B cell (primary cell): ENCODE results near the gene SSH3. TPM values are rescaled to one million over a fixed set of nuclear protein-coding genes. Genes with fewer than 3 reads are reported as not detected.
A peak's percentile ranks its signal among the peaks of the same experiment; 100 is the strongest.

ENCODE experiments used
- ATAC-seq: fragments of 200-7000 bp; cut with Tn5 transposase; one replicate; pipeline ENCODE4 v1.10.0; 2021; ENCODE audit warnings: low read depth, mild to moderate bottlenecking, moderate number of reproducible peaks, moderate library complexity
- CTCF ChIA-PET: fragments of 350-600 bp; sonication (Branson Sonifier 250); formaldehyde crosslinking; loops from one replicate; lab custom pipeline; 2021; ENCODE audit warnings: antibody characterized with exemption, inconsistent platforms; lab: Charles Lee
- POLR2A ChIA-PET: fragments of 350-600 bp; sonication (Branson Sonifier 250); formaldehyde crosslinking; loops from one replicate; lab custom pipeline; 2021; ENCODE audit warnings: antibody characterized with exemption; lab: Charles Lee
- DNase-seq: peaks from one replicate; pipeline ENCODE4 v3.0.0; 2013
- H2AFZ ChIP-seq: 2 replicates; pipeline ENCODE4 v1.6.1; 2012; ENCODE audit warnings: mild to moderate bottlenecking, low read depth, low read length; ENCODE audit not compliant: insufficient read depth, poor library complexity, severe bottlenecking
- H3K27ac ChIP-seq, 2 donors: 1 replicate in 1 of 2; 2 replicates in 1 of 2; pipeline ENCODE4 v1.5.1; 2012 to 2013; ENCODE audit warnings: low read length in 2 of 2, mild to moderate bottlenecking in 2 of 2, moderate library complexity in 1 of 2
- H3K27me3 ChIP-seq, 4 experiments: fragments of 200-600 bp in 1 of 4; sonication (generic) in 1 of 4; replicated peaks in 1 of 4; 1 replicate in 2 of 4; 2 replicates in 2 of 4; pipeline versions ENCODE4 v1.6.1 to v1.7.0; 2013 to 2016; ENCODE audit warnings: low read length in 3 of 4, mild to moderate bottlenecking in 2 of 4, mixed read lengths in 1 of 4, moderate library complexity in 1 of 4; ENCODE audit not compliant: insufficient read depth in 4 of 4, control insufficient read depth in 3 of 4; ENCODE audit errors: control extremely low read depth in 1 of 4
- H3K36me3 ChIP-seq, 2 experiments: replicated peaks in 1 of 2; 1 replicate in 1 of 2; 2 replicates in 1 of 2; pipeline versions ENCODE4 v1.6.1 to v1.7.1; 2013; ENCODE audit warnings: low read length in 1 of 2; ENCODE audit not compliant: insufficient read depth in 2 of 2, control insufficient read depth in 1 of 2; ENCODE audit errors: control extremely low read depth in 1 of 2, extremely low read depth in 1 of 2
- H3K4me1 ChIP-seq, 2 donors: fragments of 200-600 bp in 1 of 2; sonication (generic) in 1 of 2; 1 replicate in 1 of 2; 2 replicates in 1 of 2; pipeline versions ENCODE4 v1.5.1 to v1.6.1; 2013 to 2017; ENCODE audit warnings: low read length in 2 of 2; ENCODE audit not compliant: control insufficient read depth in 2 of 2, insufficient read depth in 2 of 2
- H3K4me2 ChIP-seq: replicated peaks from 2 replicates; pipeline ENCODE3; 2012; ENCODE audit warnings: mild to moderate bottlenecking, low read depth, low read length; ENCODE audit not compliant: poor library complexity, severe bottlenecking
- H3K4me3 ChIP-seq, 5 experiments: fragments of 200-600 bp in 1 of 5; sonication (generic) in 1 of 5; 1 replicate in 3 of 5; 2 replicates in 2 of 5; pipeline versions ENCODE4 v1.5.1 to v1.7.0; 2011 to 2016; ENCODE audit warnings: low read length in 4 of 5, mild to moderate bottlenecking in 4 of 5, low read depth in 2 of 5, control low read depth in 1 of 5, moderate library complexity in 1 of 5; ENCODE audit not compliant: insufficient read depth in 1 of 5; ENCODE audit errors: control extremely low read depth in 1 of 5, extremely low read depth in 1 of 5
- H3K79me2 ChIP-seq: fragments of 200-600 bp; sonication (generic); one replicate; pipeline ENCODE4 v1.6.0; 2016; ENCODE audit warnings: low read length; ENCODE audit not compliant: control insufficient read depth, insufficient read depth
- H3K9ac ChIP-seq: fragments of 200-600 bp; sonication (generic); 2 replicates; pipeline ENCODE4 v1.6.1; 2017; ENCODE audit warnings: mild to moderate bottlenecking, low read length, moderate library complexity
- H3K9me3 ChIP-seq, 3 donors: one replicate each; pipeline versions ENCODE4 v1.6.1 to v1.7.1; 2013; ENCODE audit warnings: low read length in 2 of 3; ENCODE audit not compliant: control insufficient read depth in 2 of 3, insufficient read depth in 1 of 3; ENCODE audit errors: control extremely low read depth in 1 of 3
- H4K20me1 ChIP-seq: 2 replicates; pipeline ENCODE4 v1.6.0; 2012; ENCODE audit warnings: mild to moderate bottlenecking, low read length; ENCODE audit not compliant: insufficient read depth, control insufficient read depth, poor library complexity, severe bottlenecking
- H3K27ac Mint-ChIP-seq: one replicate; pipeline ENCODE4 v1.8.0; 2021; ENCODE audit warnings: mixed read lengths
- H3K27me3 Mint-ChIP-seq: one replicate; pipeline ENCODE4 v1.8.0; 2021; ENCODE audit warnings: mixed read lengths
- H3K4me1 Mint-ChIP-seq: one replicate; pipeline ENCODE4 v1.8.0; 2021; ENCODE audit warnings: mixed read lengths
- H3K4me3 Mint-ChIP-seq: one replicate; pipeline ENCODE4 v1.8.0; 2021; ENCODE audit warnings: mixed read lengths
- H3K9me3 Mint-ChIP-seq: one replicate; pipeline ENCODE4 v1.8.0; 2022; ENCODE audit warnings: mixed read lengths; ENCODE audit not compliant: insufficient read depth
- CTCF ChIP-seq: fragments of 200-600 bp; IDR thresholded peaks from one replicate; pipeline ENCODE4 v1.8.0; 2022; ENCODE audit warnings: antibody characterized with exemption, mild to moderate bottlenecking
- EZH2 ChIP-seq: IDR thresholded peaks from 2 replicates; pipeline ENCODE4 v1.6.1; 2012; ENCODE audit warnings: borderline replicate concordance, low read depth, mild to moderate bottlenecking, moderate library complexity, low read length; ENCODE audit not compliant: insufficient read depth, poor library complexity, severe bottlenecking
- WGBS: methylation state at CpG from one replicate; pipeline ENCODE4 v1.1.5; 2013; ENCODE audit warnings: missing lambda C conversion rate; ENCODE audit not compliant: insufficient coverage; 5-methylcytosine and 5-hydroxymethylcytosine counted together
- intact Hi-C: fragments of 100-400 bp; cut with micrococcal nuclease; formaldehyde crosslinking; loops from one replicate; pipeline ENCODE4 v1.10.0; 2022
- polyA plus RNA-seq: library from polyadenylated mRNA; depleted of rRNA; stranded (reverse); fragments of >200 nt; gene quantifications from 2 replicates; pipeline ENCODE4 v1.2.3, GENCODE V29; 2012
- total RNA-seq, 2 donors: library from RNA; stranded (reverse); fragments of 120-200 nt in 1 of 2; gene quantifications; 1 replicate in 1 of 2; 2 replicates in 1 of 2; pipeline versions ENCODE4 v1.2.3 to v1.2.4, GENCODE V29; 2013 to 2022

SSH3 gene
- total and polyA plus RNA-seq, 2 donors (not counting 1 experiment from before 2014, with no cell fraction given) = 4.0 to 7.2 TPM

GRCh38 chr11:67317205-67317887 lies 14.0 kb downstream of the SSH3 start:
- ATAC-seq (peak; percentile 83), DNase-seq (peak; percentile 99)
- TF ChIP-seq EZH2 (no peak), CTCF (peak; percentile 81)
- ChIA-PET CTCF (interaction anchor here (0.8 to 10.5 kb wide), 32 partner anchors 13 to 236 kb away, joined by 3 to 229 read pairs (median 7); partner anchors contain the start of genes ANKRD13D, GRK2, POLD4 and PPP1CA), POLR2A (interaction anchor here (0.6 to 2.4 kb wide), 18 partner anchors 8 to 134 kb away, joined by 3 to 22 read pairs (median 6); partner anchors contain the start of genes ANKRD13D, CLCF1 and POLD4)
- peak overlapping the region; percentile 99 for H3K4me2 ChIP-seq
- H3K9me3 ChIP-seq = no peaks in the 10 kb centered on the region
- intact Hi-C loops = loop anchor here (1.0 kb wide), 8 partner anchors 28 to 236 kb away; partner anchors contain the start of genes ANKRD13D, GRK2 and POLD4
- peak overlapping the region; percentile 99 for H2AFZ ChIP-seq
- H3K36me3 ChIP-seq = peaks cover 0 to 1% of the 10 kb centered on the region in 2 experiments
- Mint-ChIP-seq H3K4me3 (peak overlapping the region; percentile 89), H3K4me1 (peaks cover 21% of the 10 kb centered on the region), H3K27me3 (no peaks in the 10 kb centered on the region), H3K9me3 (no peaks in the 10 kb centered on the region), H3K27ac (peak overlapping the region; percentile 97)
- H3K9ac ChIP-seq = peak overlapping the region; percentile 85
- peaks cover 41% of the 10 kb centered on the region for H3K79me2 ChIP-seq
- H3K4me1 ChIP-seq = peaks cover 22 to 33% of the 10 kb centered on the region in 2 donors
- peak overlapping the region; percentile 77 to 92 (median 87) for H3K4me3 ChIP-seq
- no peaks in the 10 kb centered on the region for H3K27me3 ChIP-seq
- WGBS = under 1% methylated on average over 55 of the region's 55 CpGs
- H3K27ac ChIP-seq = peak overlapping the region; percentile 46 to 78
- no peaks in the 10 kb centered on the region for H4K20me1 ChIP-seq
